ENCODE data around the gene ARHGEF11.

ARHGEF11 gene

DNA sequence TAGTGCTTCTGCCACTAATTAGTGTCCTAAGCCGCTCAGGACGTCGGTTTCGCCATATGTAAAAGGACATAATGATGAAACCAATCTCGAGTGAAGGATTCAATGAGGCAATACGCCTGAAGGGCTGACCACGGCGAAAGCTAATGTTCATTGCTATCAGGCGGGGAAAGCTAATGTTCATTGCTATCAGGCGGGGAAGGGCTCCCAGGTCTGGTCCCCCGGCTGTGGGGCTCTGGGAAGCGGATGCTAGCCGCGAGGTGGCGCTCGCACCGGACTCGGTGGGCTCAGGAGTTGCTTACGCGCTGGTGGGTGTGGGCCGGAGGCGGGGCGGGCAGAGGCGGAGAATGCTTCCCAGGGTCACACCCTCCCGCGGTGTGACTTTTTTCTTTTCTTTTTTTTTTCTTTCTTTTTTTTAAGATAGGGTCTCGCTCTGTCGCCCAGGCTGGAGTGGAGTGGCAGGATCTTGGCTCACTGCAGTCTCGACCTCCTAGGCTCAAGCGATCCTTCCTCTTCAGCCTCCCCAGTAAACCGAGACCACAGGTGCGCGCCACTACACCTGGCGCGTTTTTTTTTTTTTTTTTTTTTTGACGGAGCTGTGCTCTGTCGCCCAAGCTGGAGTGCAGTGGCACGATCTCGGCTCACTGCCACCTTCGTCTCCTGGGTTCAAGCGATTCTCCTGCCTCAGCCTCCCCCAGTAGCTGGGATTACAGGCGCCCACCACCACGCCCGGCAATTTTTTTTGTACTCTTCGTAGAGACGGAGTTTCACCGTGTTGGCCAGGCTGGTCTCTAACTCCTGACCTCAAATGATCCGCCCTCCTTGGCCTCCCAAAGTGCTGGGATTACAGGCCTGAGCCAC, 153.1 kb downstream of the ARHGEF11 start:
- DNase-seq = peak; percentile 86

- DNase-seq = peak; percentile 78
These were observed 155.6 kb downstream of the ARHGEF11 start for GRCh38 chr1:156889802-156890580.

- no peak for DNase-seq
These were observed 157.8 kb downstream of the ARHGEF11 start for GRCh38 chr1:156887734-156888133.

DNA sequence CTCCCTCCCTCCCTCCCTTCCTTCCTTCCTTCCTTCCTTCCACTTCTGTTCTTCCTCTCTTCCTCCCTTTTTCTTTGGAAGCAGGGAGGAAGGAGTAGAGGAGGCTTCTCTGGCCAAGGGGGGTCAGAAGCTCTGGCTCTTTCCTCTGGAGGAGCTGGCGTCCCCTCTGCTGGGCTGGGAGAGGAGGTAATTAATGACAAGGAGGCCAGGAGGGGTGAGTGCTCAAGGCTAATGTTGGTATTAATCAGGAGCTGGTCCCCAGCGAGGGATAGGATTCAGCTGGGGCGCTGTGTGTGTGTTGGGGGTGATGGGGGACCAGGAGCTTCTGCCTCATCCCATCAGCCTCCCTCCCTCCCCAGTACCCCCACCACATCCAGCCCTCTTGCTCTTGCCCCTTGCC, 158.2 kb downstream of the ARHGEF11 start:
- no peak for DNase-seq

GRCh38 chr1:156886583-156887281, 158.8 kb downstream of the ARHGEF11 start:
- DNase-seq = no peak

DNA sequence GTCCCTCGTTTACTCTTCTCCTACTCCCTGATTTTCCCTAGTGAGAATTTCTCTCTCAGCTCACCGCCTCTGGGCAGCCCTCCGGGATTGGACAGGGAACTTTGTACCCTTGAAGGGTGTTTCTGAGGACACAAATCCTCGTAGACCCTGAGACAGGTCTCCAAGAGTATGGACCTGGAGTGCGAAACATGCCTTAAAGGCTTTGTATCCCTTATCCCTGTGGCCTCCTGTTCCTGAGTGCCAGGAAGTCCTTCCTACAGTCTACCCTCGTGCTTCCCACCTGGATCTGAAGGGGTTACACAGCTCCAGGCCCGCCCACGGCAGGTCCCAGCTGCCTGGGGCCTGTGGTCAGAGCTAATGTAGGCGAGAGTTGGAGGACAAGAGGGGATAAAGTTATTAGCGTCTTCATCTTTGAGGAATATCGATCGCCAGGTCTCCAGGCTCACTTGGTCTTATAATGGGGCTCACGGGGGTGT, 159.6 kb downstream of the ARHGEF11 start:
- DNase-seq = no peak

- no peak for DNase-seq
These were observed 160.2 kb downstream of the ARHGEF11 start for GRCh38 chr1:156885314-156885713.

Data from NCI-H526 treated with DMSO at 0.1 percent for 48 hours (cell line).